22Rv1 (cell line): ENCODE data around the gene COLEC12.
"Not testable (repeated sequence)": the region's sequence is repeated elsewhere in the genome, so short reads cannot be mapped to it uniquely, and the experiment has no call there.

Experiments
- H3K27ac ChIP-seq: fragments of 450-650 bp; 2 replicates; pipeline ENCODE4 v1.5.1; 2017
- ZFX ChIP-seq: fragments of 450-650 bp; IDR thresholded peaks from 2 replicates; pipeline ENCODE4 v1.6.1; 2017; ENCODE audit warnings: antibody characterized with exemption, borderline replicate concordance
- TF ChIP-seq, protein P1 (sequence below): fragments of 450-650 bp; IDR thresholded peaks from 2 replicates; pipeline ENCODE4 v1.5.1; 2017; ENCODE audit warnings: mild to moderate bottlenecking

COLEC12 gene

GRCh38 chr18:407626-408224, 92.8 kb downstream of the COLEC12 start:
- no peak overlapping the region for H3K27ac ChIP-seq
- TF ChIP-seq, protein P1, sequence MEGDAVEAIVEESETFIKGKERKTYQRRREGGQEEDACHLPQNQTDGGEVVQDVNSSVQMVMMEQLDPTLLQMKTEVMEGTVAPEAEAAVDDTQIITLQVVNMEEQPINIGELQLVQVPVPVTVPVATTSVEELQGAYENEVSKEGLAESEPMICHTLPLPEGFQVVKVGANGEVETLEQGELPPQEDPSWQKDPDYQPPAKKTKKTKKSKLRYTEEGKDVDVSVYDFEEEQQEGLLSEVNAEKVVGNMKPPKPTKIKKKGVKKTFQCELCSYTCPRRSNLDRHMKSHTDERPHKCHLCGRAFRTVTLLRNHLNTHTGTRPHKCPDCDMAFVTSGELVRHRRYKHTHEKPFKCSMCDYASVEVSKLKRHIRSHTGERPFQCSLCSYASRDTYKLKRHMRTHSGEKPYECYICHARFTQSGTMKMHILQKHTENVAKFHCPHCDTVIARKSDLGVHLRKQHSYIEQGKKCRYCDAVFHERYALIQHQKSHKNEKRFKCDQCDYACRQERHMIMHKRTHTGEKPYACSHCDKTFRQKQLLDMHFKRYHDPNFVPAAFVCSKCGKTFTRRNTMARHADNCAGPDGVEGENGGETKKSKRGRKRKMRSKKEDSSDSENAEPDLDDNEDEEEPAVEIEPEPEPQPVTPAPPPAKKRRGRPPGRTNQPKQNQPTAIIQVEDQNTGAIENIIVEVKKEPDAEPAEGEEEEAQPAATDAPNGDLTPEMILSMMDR = no peak
- TF ChIP-seq ZFX = no peak

GRCh38 chr18:407191-407590, 93.3 kb downstream of the COLEC12 start:
- no peak overlapping the region for H3K27ac ChIP-seq
- TF ChIP-seq, protein P1 = no peak
- no peak for TF ChIP-seq ZFX

GRCh38 chr18:406677-407076, 93.8 kb downstream of the COLEC12 start:
- no peak overlapping the region for H3K27ac ChIP-seq
- TF ChIP-seq ZFX = no peak
- TF ChIP-seq, protein P1 = no peak

DNA sequence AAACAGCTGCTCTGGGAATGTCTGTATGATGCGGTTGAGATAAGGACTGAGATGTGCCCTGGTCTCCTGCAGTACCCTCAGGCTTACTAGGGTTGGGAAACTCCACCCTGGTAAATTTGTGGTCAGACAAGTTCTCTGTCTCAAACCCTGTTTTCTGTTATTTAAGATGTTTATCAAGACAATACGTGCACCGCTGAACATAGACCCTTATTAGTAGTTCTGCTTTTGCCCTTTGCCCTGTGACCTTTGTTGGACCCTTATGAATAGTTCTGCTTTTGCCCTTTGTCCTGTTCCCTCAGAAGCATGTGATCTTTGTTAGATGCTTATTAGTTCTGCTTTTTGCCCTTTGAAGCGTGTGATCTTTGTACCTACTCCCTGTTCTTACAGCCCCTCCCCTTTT, 95.5 kb downstream of the COLEC12 start:
- not testable (repeated sequence) for H3K27ac ChIP-seq

- no peak for TF ChIP-seq ZFX
- TF ChIP-seq, protein P1 = no peak
- H3K27ac ChIP-seq = no peak overlapping the region
Observed at GRCh38 chr18:404061-404636, 96.4 kb downstream of the COLEC12 start.

DNA sequence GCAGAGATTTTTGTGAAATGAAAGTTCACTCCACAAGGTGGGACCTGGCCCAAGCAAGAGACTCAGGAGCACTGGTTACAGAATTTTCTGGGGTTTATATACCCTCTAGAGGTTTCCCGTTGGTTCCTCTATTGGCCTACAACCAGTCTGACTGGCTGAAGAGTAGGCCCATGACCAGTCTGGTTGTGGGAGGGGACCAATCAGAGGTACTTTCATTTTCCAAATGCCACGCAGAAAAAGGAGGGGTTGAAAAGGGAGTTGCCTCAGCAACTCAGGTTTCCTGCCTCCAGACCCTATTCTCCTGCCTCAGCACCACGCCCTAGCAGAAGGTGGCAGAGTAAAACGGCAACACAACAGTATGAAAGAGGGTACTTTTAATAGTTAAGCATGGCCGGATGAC, 98.4 kb downstream of the COLEC12 start:
- H3K27ac ChIP-seq = no peak overlapping the region
- TF ChIP-seq, protein P1 = no peak
- no peak for TF ChIP-seq ZFX

DNA sequence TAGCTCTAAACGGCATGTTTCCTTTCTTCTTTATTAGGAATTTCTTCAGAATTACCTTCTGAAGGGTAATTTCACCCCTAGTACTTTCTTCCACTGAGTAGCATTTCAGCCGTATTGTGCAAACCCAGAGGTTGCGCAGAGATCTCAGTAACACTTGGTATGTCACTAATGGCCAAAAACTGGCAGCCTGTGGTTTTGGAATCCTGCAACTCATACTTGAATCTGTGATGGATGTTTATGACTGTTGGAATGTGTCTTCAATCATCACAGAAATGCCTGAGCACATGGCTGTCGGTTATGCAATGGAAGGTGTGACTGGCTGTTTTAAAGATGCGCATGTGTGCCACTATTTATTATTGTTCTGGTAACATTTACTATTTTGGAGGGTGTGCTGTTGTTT, 100.0 kb downstream of the COLEC12 start:
- TF ChIP-seq, protein P1 = no peak
- no peak for TF ChIP-seq ZFX
- peak overlapping the region; percentile 79 for H3K27ac ChIP-seq
